HG02588 (cell line): ENCODE measurements around the gene RUNX1.

Source experiments
- ATAC-seq: cut with Tn5 transposase; IDR thresholded peaks from one replicate; pipeline ENCODE4 v1.9.1; 2021; ENCODE audit warnings: mild to moderate bottlenecking, moderate library complexity; ENCODE audit not compliant: unreplicated experiment

Gene RUNX1

DNA sequence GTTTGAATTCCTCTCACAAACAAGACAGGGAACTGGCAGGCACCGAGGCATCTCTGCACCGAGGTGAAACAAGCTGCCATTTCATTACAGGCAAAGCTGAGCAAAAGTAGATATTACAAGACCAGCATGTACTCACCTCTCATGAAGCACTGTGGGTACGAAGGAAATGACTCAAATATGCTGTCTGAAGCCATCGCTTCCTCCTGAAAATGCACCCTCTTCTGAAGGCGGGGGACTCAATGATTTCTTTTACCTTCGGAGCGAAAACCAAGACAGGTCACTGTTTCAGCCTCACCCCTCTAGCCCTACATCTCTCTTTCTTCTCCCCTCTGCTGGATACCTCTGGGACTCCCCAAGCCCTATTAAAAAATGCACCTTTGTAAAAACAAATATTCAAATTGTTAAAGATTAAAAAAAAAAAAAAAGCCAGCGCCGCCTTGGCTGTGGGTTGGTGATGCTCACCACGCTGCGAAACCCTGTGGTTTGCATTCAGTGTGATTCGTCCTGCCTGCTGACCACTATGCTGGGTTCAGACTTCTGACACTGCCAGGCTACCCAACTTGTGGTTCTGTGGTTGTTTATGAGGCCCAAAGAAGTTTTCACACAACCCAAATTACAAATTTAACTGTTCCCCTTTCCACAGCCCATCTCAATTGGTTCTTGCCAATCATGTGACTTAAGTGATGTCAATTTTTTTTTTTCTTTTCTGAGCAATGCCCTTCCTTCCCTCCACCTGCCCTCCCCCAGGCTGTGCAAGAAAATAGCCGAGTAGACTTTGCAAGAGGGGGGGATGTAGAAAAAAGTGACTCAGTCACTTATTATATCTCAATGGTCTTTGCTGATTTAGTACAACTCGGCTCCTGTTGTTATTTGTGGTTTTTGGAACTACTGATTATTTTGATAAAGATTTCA lies at the start of gene RUNX1:
RUNX1 (minus strand) TSS at position 597 of the 912 bp plus-strand sequence.
- peak; percentile 75 for ATAC-seq

DNA sequence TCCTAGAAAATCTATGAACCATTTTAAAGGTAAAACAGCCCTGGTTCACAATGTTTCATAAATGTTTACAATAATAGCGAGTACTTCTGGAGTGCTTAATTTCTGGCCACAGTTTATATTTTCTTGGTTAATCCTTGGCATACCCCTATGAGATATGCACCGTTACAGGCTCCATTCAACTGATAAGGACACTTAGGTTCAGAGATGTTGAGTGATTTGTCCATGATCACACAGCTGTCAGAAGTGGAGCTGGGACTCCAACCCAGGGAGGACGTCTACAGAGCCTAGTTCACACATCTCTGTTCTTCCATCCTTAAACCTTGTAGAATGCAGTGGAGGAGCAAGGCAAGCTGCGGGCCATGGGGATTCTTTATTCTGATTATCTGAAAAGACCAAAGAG lies 48.4 kb upstream of the RUNX1 start:
- ATAC-seq, result no peak

DNA sequence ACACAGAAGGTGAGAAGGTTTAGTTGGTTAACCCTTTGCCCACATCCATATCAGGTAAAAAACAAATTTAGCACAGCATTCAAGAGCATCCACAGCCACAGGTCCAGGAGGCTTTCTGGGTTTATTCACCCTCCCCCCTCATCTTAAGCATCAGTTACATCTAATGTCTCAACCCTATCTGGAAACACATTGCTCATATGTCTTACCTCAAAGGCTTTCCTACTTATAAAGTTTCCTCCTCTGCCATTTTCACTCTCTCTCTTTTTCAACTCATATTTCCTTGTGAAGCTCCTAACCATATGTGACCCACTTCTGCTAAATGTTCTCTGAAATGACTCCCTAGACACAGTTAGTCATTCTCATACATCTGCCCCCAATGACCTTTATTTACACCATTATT lies 47.9 kb upstream of the RUNX1 start:
- ATAC-seq, result no peak

DNA sequence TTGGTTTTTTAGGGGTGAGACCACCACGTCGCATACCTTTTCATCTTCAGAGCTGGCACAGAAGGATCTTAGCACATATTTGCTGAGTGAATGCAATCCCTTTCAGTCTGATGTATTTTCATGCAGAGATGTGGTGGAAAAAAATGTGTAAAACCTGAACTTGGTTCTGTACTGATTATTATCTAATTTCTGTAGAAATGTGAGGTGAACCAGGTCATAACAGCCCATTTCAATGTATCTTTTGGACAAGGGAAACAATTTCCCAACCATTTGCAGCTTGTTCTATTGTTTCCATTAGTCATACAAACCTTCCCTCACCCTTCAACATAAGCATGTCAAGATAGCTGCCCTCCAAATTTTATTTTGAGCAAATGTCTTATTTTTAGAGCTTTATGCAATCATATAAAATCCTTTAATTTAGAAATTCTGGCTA lies 46.8 kb upstream of the RUNX1 start:
- no peak for ATAC-seq

DNA sequence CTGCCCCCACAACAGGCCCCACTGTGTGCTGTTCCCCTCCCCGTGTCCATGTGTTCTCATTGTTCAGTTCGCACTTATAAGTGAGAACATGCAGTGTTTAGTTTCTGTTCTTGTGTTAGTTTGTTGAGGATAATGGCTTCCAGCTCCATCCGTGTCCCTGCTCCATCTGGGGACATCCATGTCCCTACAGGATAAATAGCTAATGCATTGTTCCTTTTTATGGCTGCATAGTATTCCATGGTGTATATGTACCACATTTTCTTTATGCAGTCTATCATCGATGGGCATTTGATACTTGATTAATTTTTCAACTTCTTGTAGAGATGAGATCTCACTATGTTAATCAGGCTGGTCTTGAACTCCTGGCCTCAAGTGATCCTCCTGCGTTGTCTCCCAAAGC lies 44.4 kb upstream of the RUNX1 start:
- ATAC-seq, result no peak

DNA sequence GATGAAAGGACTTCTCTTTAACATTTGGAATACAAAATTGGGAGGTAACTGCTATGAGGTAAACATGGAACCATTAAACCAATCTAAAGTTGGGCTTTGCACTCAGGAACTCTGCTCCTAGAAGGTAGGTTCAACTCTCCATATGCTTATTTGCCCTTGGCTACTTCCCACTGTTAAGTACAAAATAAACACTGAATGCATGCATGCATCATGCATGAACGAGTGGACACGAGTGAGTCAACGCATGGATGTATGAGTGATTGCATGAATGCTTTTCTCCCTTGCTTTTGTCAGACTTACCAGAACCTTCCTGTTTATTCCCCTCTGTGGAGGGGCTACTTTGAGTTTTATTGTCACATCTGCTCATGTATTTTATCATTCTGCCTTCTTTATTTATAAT lies 42.4 kb upstream of the RUNX1 start:
- no peak for ATAC-seq

DNA sequence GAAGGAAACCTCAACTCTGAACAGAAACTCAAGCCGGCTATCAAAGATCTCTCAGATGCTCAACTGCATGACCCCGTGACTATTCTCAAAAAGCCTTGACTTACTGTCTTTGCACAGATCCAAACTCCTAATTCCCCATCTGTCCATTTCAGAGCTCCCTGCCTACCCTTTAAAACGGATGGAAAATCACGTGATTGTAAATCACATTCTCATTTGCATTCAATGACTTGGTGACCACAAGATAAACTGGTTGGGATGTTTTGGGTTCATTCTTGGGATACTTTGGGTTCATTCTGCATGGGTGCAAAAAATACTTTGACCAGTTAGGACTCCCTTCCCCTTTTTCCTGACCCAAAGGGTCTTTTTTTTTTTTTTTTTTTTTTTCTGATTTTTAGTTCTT lies 41.3 kb upstream of the RUNX1 start:
- no peak for ATAC-seq

DNA sequence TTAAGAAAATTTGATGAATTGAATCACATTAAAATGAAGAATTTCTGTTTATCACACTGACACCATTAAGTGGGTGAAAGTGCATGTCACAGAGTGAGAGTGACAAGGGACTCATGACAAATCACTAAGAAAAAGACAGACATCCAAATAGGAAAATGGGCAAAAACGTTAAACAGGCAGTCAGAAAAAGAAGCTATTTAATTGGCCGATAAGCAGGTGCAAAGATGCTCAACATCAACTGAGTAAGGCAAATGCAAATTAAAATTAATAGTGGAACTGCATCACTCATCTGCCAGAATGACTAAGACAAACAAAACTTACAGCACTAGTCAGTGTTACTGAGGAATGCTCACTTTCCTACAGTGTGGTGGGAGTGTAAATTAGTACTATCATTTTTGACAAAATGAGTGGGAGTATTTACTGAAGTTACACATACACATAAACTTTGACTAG lies 39.2 kb upstream of the RUNX1 start:
- ATAC-seq, result no peak

DNA sequence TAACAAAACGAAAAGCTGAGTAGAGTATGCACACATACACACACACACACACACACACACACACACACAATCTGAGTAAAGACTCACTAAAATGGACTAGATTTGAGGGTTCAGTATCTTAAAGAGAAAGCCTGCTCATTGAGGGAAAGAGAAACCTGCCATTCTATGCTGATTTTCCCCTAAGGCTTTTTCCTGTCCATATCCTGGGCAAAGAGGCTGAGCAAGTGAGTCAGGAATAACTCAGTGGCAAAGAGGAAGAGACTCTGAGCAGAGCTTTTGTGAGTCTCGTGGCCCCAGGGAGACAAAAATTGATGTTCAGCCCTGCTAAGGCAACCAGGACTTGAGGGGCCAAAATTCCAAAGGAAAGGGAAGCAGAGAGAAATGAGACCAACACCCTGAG lies 37.3 kb upstream of the RUNX1 start:
- ATAC-seq, result no peak

DNA sequence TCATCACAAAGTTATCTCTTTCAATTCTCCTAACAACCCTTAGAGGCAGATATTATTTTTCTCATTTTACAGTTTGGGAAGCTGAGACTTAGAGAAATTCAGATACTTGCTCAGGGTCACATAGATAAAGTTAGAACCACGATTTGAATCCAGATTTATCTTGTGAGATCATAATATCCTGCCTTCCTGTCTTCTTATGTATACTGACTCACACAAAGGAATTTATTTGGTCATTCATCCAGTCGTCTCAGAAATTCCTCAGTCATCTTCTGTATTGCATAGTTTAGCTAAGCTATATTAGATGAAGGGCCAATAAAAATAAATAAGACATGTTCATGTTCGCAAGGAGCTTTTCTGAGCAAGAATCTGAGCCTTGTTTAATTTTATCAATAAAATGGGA lies 35.8 kb upstream of the RUNX1 start:
- no peak for ATAC-seq

DNA sequence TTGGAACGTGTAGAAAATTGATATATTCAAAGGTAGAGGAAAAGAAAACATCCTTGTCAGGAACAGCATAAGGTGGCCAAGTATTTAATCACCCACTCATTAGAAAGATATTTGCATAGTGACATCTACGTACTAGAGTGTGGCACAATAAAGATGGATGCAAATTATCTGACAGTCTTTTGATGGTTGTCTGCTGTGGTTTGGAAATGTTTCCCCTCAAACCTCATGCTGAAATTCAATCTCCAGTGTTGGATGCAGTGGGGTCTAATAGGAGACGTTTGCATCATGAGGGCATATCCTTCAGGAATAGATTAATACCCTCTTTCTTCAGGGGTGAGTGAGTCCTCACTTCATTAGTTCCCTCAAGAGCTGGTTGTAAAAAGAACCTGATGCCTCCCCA lies 34.1 kb upstream of the RUNX1 start:
- ATAC-seq, result no peak

DNA sequence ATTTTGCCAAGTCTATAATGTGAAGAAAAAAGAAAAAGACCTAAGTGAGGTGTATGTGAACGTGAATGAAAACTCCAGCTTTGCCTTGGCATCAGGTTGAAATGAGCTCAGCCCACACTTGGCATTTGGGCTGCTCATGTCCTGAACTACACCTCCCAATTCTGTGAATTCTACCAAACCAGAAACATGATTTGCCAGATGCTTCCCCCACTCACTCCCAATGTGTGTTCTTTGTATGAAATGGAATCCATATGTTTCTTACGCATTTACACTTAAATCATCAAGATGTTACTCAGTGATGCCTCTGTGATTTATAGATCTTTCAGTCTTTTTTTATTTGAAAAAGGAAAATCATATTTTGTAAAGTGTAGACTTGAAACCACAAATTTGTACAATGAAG lies 32.8 kb upstream of the RUNX1 start:
- ATAC-seq, result no peak

DNA sequence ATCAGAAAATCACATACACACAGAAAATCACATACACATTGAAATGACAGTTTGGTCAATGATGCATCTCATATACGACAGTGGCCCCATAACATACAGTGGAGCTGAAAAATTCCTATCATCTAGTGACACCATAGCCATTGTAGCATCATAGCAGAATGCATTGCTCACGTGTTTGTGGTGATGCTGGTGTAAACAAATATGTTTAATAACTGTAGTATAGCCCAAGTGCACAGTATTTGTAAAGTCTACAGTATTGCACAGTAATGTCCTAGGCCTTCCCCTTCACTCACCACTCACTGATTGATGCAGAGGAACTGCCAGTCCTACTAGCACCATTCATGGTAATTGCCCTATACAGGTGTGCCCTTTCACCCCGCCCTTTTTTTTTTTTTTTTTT lies 30.1 kb upstream of the RUNX1 start:
- ATAC-seq, result no peak

DNA sequence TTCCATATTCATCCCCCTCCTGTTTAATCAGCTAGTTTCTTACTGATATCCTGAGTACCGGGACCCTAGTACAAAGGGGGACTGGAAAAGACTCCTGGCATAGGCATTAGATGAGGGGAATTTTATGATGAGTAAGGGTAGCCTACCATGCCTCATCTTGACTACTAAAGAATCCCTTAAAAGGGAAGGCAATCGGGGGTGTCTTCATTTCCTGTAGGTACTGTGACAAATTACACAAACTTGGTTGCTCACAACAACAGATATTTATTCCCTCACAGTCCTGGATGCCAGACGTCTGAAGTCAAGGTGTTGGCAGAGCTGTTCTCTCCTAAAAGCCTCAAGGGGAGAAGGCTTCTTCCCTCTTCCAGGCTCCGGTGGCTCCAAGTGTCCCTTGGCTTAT lies 28.9 kb upstream of the RUNX1 start:
- ATAC-seq, result no peak

DNA sequence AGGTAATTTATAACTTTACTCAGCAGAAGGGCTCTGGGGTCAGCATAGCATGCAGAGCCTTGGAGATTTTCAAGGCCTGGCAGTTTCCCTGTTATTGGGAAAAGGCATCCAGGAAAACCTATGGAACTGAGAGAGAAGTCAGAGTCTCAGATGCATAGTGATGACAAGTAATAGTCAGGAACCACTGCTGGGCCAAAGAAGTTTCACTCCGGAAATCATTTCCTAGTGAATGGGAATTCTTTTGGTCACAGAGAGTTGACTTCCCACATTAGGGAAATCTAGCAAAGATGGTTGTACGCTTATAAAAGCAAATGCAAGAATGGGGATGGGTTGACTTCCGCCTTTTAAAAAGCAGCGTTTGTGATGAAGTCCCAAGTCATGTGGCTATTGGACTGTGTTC lies 28.4 kb upstream of the RUNX1 start:
- ATAC-seq, result no peak

DNA sequence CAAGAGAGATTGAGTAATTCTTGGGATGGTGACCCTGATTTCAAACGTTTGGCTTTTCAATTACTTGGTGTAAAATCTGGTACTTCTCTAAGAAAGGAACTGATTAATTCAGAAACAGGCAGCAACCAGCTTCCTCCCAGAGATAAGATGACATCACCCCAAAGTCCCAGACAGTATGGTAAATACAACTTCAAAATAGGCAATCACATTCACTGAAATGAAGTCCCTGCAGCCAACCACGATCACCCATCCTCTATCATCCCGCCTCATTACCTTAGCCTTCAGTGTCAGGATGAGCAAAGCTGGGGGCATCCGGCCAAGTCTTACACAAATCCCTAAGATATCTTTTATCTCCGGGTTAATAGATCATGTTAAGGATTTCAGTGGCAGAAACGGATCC lies 26.4 kb upstream of the RUNX1 start:
- no peak for ATAC-seq

DNA sequence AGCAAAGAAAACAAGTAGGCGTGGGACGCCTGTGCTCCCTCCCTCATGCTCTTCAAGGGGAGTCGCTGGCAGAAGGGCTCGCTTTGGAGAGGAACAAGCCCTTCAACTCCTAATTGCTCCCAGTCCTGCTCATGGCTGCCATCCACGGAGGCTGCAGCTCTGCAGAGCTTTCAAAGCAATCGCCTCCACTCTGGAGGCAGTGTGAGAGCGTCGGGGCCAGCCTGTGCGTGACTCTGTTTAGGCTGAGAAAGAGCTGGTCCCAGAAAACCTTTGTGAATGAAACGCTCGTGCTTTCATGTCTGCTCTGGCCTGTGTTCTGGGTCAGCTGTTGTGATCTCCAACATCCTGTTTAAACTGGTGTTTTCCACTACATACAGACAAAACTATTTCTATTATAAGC lies 23.9 kb upstream of the RUNX1 start:
- ATAC-seq, result no peak

DNA sequence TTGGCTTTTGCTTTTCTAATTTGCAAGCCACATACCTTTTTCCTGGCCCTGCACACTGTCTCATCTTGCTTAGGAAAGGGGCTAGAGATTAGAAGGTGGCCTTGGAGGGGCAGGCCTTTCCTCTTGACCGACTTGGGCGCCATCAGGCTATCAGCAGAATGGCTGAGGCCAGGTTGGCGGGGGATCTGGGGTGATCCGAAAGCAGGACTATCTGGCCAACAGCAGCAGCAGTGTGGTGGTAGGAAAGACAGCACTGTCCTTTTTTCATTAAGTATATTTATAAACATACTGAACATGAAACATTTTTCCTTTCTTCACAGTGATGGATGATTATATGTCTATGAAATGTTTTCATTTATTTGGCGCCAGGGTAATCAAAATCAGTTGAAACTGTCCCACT lies 23.5 kb upstream of the RUNX1 start:
- ATAC-seq, result no peak

DNA sequence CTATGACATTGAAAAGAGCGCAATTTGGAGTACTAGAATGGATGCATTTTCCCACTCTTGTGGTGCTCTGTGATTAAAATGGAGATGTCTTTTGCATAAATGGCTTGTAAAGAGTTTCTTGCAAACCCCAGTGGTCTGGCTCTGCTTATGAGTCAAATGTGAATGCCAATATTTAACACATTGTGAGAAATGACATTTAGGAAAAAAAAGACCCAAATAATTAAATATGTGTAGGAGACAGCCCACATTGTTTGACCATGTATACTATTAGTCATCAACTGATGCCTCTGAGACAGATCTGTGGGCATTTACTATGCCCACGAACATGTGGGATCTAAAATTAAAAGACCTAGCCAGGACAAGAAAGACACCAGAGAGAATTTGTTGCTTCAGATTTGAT lies 22.2 kb upstream of the RUNX1 start:
- no peak for ATAC-seq

DNA sequence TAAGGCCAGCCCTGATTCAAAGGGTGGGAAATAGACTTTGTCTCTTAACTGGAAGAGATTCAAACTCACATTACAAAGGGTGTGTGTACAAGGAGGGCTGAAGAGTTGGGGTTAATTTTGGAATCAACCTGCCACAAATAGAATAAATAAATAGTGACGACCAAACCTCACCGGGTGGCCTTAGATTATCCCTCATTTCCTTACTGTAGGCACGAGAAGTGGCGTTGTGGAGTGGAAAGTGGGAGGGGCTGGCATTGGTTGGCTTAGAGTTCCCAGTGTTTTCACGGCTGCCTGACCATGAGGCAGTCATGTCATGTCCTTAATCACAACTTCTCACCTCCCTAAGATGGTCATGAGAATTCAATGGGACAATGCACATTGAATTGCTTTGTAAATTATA lies 21.3 kb upstream of the RUNX1 start:
- no peak for ATAC-seq

DNA sequence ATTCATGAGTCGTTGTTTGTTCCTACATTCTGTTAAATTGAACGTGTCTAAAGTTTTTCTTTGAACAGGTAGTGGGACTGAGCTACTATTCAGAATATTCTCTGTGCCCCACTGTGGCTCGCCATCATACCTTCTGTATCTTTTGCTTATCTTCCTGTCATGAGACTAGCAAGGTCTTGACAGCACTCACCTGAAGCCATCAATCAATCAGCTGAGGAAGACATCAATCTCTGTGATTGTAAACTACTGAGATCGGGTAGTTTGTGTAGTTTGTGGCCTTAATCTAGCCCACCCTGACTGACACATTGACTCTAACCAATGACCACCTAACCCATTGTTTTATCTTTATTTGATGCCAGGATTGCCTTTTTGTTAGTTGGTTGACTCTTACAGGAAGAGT lies 17.7 kb upstream of the RUNX1 start:
- ATAC-seq, result no peak

DNA sequence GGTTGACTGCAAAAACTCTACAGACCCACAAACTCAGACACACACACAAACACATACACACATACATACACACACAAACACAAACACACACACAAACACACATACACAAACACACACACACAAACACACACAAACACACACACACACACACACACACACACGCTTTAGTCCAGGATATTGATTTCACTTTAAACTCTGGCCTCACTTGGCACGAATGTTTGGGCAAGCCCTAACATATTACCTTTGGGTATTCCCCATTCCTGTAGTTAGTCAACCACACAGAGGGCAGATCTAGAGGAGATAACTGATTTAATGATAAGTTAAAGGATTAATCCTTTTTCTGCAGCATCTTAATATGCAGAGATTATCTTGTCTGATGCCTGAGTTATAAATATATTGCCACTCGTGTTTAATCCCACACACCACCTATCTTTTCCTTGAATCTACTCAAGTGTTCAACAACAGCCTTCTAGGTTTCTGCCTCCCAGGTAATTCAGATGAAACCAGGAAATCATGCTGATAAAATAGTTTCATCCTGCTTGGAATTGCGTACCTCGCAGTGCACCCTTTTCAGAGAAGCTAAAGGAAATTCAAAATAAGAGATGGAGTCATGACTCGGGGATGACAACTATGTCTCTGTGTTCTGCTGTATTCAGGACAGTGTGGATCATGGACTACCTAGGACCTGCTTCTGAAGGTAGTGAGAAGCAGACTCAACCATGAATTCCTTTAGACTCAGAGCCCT lies 14.5 kb upstream of the RUNX1 start:
- ATAC-seq, result no peak
